Measurements from ENCODE around the gene RBM24. TPM values are rescaled to one million over a fixed set of nuclear protein-coding genes. Genes with fewer than 3 reads are reported as not detected.
"Not testable (repeated sequence)": the region's sequence is repeated elsewhere in the genome, so short reads cannot be mapped to it uniquely, and the experiment has no call there.

The RBM24 gene
- total RNA-seq, 1 experiment from 2014 or later, result 0.48 TPM

DNA sequence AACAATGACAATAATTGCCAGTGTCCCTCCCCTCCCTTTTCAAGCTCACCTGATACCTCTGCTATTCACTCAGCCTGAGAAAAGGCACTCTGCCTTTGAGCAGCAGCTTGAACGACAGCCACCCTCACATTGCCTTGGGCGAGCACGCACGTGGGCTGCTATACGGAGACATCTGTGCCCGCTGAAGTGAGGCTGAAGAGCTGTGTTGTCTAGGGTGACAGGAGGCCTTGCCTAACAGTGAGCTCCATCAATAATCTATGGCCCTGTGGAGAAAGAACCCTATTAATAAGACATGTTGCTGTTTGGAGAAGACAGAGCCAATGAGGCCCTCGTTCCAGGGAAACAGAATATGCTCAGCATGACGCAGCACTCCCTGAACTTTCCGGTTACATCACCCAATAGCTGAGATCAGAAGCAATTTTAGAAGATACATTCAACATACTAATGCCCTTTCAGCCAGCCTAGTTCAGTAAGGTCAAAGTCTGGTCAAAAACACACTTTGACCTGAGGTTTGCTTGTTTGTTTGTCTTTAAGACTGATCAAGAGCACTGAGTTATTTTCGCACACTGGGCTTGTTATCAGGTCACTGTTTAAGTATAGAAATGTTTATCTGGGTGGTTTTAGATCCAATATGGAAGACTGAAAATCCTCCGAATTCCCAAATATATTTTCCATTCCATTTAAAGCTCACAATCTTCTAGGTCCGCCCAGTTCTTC, 30.6 kb downstream of the RBM24 start:
- peaks cover 0 to 6% (median 0%) of the 10 kb centered on the region in 3 experiments; a peak in 2 of 7 replicates for H3K36me3 Mint-ChIP-seq (ENCODE audit: insufficient read depth in 1 of 3, low read depth in 3 of 3)
- no peak overlapping the region for H4K5ac ChIP-seq (ENCODE audit: insufficient read length, low read depth, low read length)
- no peak overlapping the region for H2AK5ac ChIP-seq (ENCODE audit: insufficient read length, low read length)
- no peaks in the 10 kb centered on the region for H3K27me3 ChIP-seq (ENCODE audit: insufficient read depth, low read length)
- no peak overlapping the region for H3K9ac ChIP-seq (ENCODE audit: extremely low read depth, insufficient read length, low read length)
- no peak overlapping the region for H3K56ac ChIP-seq (ENCODE audit: insufficient read length, low read depth, low read length)
- H3K4ac ChIP-seq (ENCODE audit: low read depth, low read length), result no peak overlapping the region
- no peak overlapping the region for H2BK20ac ChIP-seq (ENCODE audit: low read depth, low read length, poor library complexity, severe bottlenecking)
- H3K9me3 Mint-ChIP-seq, result no peaks in the 10 kb centered on the region; a peak in 3 of 5 replicates
- H4K91ac ChIP-seq (ENCODE audit: insufficient read length, low read depth, low read length), result no peak overlapping the region
- no peaks in the 10 kb centered on the region for H3K9me3 ChIP-seq (ENCODE audit: control insufficient read depth, low read depth, low read length)
- H3K27ac ChIP-seq (ENCODE audit: insufficient read length, low read depth, low read length), result no peak overlapping the region
- H3K79me2 ChIP-seq (ENCODE audit: insufficient read depth, low read length), result no peaks in the 10 kb centered on the region
- H3K4me1 Mint-ChIP-seq, result peaks cover 10 to 12% of the 10 kb centered on the region in 2 experiments
- H3K27ac Mint-ChIP-seq, result peak overlapping the region in 1 of 3 experiments; percentile 11; a peak in 1 of 7 replicates
- H2AFZ ChIP-seq (ENCODE audit: low read length), result no peak overlapping the region
- no peaks in the 10 kb centered on the region for H4K20me1 ChIP-seq (ENCODE audit: control insufficient read depth, insufficient read depth, insufficient read length)
- no peak overlapping the region for H3K4me2 ChIP-seq (ENCODE audit: insufficient read depth, insufficient read length, low read length)
- H3K4me1 ChIP-seq (ENCODE audit: insufficient read depth, low read length), result no peaks in the 10 kb centered on the region
- no CpG with 5 or more reads among the region's 12 CpGs for WGBS (ENCODE audit: extremely low coverage, insufficient read length, low lambda C conversion rate)
- H3T11ph ChIP-seq (ENCODE audit: low read length), result no peak overlapping the region
- H3K27me3 Mint-ChIP-seq (ENCODE audit: low read depth), result no peaks in the 10 kb centered on the region; the same call in 1 of the 2 replicates
- H3K4me3 Mint-ChIP-seq, result no peak overlapping the region
- no peaks in the 10 kb centered on the region for H3K79me1 ChIP-seq (ENCODE audit: insufficient read depth, low read depth, low read length, poor library complexity, severe bottlenecking)
- no peak overlapping the region for H2BK120ac ChIP-seq (ENCODE audit: low read depth, low read length, poor library complexity, severe bottlenecking)
- no peak overlapping the region for H3K14ac ChIP-seq (ENCODE audit: insufficient read depth, low read length)
- TF ChIP-seq, protein P1, sequence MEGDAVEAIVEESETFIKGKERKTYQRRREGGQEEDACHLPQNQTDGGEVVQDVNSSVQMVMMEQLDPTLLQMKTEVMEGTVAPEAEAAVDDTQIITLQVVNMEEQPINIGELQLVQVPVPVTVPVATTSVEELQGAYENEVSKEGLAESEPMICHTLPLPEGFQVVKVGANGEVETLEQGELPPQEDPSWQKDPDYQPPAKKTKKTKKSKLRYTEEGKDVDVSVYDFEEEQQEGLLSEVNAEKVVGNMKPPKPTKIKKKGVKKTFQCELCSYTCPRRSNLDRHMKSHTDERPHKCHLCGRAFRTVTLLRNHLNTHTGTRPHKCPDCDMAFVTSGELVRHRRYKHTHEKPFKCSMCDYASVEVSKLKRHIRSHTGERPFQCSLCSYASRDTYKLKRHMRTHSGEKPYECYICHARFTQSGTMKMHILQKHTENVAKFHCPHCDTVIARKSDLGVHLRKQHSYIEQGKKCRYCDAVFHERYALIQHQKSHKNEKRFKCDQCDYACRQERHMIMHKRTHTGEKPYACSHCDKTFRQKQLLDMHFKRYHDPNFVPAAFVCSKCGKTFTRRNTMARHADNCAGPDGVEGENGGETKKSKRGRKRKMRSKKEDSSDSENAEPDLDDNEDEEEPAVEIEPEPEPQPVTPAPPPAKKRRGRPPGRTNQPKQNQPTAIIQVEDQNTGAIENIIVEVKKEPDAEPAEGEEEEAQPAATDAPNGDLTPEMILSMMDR (conservative IDR thresholded peaks at IDR 0.05), result no peak
- DNase-seq, result no peak
- no peak overlapping the region for H2BK5ac ChIP-seq (ENCODE audit: insufficient read length, low read length)
- H2BK12ac ChIP-seq (ENCODE audit: insufficient read length, low read depth, low read length), result no peak overlapping the region
- H2BK15ac ChIP-seq (ENCODE audit: low read depth, low read length), result no peak overlapping the region
- H3K23me2 ChIP-seq (ENCODE audit: insufficient read length, low read depth, low read length, poor library complexity, severe bottlenecking), result no peaks in the 10 kb centered on the region
- H3K18ac ChIP-seq (ENCODE audit: insufficient read length, low read depth, low read length), result no peak overlapping the region
- H3K23ac ChIP-seq (ENCODE audit: insufficient read length, low read depth, low read length), result no peak overlapping the region
- no peak overlapping the region for H4K8ac ChIP-seq (replicated peaks; ENCODE audit: insufficient read length, low read depth, low read length)

DNA sequence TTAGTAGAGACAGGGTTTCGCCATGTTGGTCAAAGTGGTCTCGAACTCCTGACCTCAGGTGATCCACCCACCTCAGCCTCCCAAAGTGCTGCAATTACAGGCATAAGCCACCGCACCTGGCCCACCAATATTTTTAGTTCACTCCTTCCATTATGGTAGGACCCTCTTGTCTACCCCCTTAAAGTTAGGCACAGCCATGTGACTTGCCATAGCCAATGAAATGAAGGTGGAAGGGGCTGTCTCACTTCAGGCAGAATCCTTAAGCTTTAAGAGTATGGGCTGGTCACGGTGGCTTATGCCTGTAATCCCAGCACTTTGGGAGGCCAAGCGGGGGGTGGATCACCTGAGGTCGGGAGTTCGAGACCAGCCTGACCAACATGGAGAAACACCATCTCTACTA, 32.1 kb downstream of the RBM24 start:
- not testable (repeated sequence) for H2AK5ac ChIP-seq (ENCODE audit: insufficient read length, low read length); H3K36me3 Mint-ChIP-seq (ENCODE audit: insufficient read depth in 1 of 3, low read depth in 3 of 3); H4K8ac ChIP-seq (replicated peaks; ENCODE audit: insufficient read length, low read depth, low read length); H3K9me3 ChIP-seq (ENCODE audit: control insufficient read depth, low read depth, low read length); H3K4me3 Mint-ChIP-seq; H4K91ac ChIP-seq (ENCODE audit: insufficient read length, low read depth, low read length); H3K4me1 ChIP-seq (ENCODE audit: insufficient read depth, low read length); H2BK120ac ChIP-seq (ENCODE audit: low read depth, low read length, poor library complexity, severe bottlenecking); H3K4ac ChIP-seq (ENCODE audit: low read depth, low read length); H3K27ac Mint-ChIP-seq; H3K27ac ChIP-seq (ENCODE audit: insufficient read length, low read depth, low read length); H3K9me3 Mint-ChIP-seq; H4K20me1 ChIP-seq (ENCODE audit: control insufficient read depth, insufficient read depth, insufficient read length); H3K23ac ChIP-seq (ENCODE audit: insufficient read length, low read depth, low read length); H3T11ph ChIP-seq (ENCODE audit: low read length); H2BK5ac ChIP-seq (ENCODE audit: insufficient read length, low read length); H3K9ac ChIP-seq (ENCODE audit: extremely low read depth, insufficient read length, low read length); H3K79me2 ChIP-seq (ENCODE audit: insufficient read depth, low read length); H3K14ac ChIP-seq (ENCODE audit: insufficient read depth, low read length); H3K79me1 ChIP-seq (ENCODE audit: insufficient read depth, low read depth, low read length, poor library complexity, severe bottlenecking); H3K18ac ChIP-seq (ENCODE audit: insufficient read length, low read depth, low read length); DNase-seq; H2BK15ac ChIP-seq (ENCODE audit: low read depth, low read length); H3K4me2 ChIP-seq (ENCODE audit: insufficient read depth, insufficient read length, low read length); H2BK20ac ChIP-seq (ENCODE audit: low read depth, low read length, poor library complexity, severe bottlenecking); H2AFZ ChIP-seq (ENCODE audit: low read length); H3K56ac ChIP-seq (ENCODE audit: insufficient read length, low read depth, low read length); H3K27me3 Mint-ChIP-seq (ENCODE audit: low read depth); H4K5ac ChIP-seq (ENCODE audit: insufficient read length, low read depth, low read length); H3K27me3 ChIP-seq (ENCODE audit: insufficient read depth, low read length); H2BK12ac ChIP-seq (ENCODE audit: insufficient read length, low read depth, low read length); H3K23me2 ChIP-seq (ENCODE audit: insufficient read length, low read depth, low read length, poor library complexity, severe bottlenecking)
- no CpG with 5 or more reads among the region's 7 CpGs for WGBS (ENCODE audit: extremely low coverage, insufficient read length, low lambda C conversion rate)
- peaks cover 10 to 12% of the 10 kb centered on the region in 2 experiments for H3K4me1 Mint-ChIP-seq
